Right lobe of liver (tissue), 4 donors: ENCODE results near the gene DIAPH2.

Source experiments
- POLR2A ChIP-seq: fragments of 450-650 bp; IDR thresholded peaks from one replicate; pipeline ENCODE4 v1.6.1; 2017; ENCODE audit warnings: antibody characterized with exemption, mild to moderate bottlenecking
- TF ChIP-seq, protein P1 (sequence below), 4 donors: fragments of 200-600 bp in 3 of 4; fragments of 450-650 bp in 1 of 4; IDR thresholded peaks; one replicate each; pipeline versions ENCODE4 v1.5.1 to v1.8.0; 2016 to 2022; ENCODE audit warnings: antibody characterized with exemption in 4 of 4, mild to moderate bottlenecking in 2 of 4
- donor health status: DM: no; HTN: no; CAD: no.
- donor health status: DM: no; HTN: no; CAD: no.
- donor health status: DM: no; HTN: yes; CAD: no.

DNA sequence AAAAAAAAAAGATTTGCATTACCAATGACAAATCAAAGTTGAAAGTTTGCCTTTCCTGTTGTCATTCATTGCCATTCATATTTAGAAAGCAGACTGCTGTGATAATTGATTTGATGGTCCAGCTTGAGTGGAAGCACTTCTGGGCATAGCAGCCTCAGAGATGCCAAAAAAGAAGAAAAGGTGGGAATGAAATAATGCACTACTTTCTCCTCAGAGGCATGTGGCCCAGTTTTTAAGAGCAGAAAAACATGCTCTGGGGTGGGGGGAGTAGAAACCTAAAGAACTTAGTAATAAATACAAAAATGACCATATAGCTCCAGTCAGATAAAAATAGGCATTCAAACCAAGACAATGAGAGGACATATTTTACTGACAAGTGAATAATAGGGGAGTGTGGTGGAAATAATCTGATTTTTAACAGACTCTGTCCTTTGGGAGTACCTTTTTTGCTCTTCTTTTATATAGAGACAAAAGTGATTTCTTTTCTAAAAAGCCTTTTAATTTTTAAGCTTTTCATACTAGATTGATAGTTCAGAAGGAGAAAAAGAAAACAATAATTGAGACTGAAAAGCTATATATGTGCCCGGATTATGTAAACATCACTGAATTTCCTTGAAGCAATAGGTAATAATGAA is 798.1 kb downstream of the DIAPH2 start:
- TF ChIP-seq, protein P1, sequence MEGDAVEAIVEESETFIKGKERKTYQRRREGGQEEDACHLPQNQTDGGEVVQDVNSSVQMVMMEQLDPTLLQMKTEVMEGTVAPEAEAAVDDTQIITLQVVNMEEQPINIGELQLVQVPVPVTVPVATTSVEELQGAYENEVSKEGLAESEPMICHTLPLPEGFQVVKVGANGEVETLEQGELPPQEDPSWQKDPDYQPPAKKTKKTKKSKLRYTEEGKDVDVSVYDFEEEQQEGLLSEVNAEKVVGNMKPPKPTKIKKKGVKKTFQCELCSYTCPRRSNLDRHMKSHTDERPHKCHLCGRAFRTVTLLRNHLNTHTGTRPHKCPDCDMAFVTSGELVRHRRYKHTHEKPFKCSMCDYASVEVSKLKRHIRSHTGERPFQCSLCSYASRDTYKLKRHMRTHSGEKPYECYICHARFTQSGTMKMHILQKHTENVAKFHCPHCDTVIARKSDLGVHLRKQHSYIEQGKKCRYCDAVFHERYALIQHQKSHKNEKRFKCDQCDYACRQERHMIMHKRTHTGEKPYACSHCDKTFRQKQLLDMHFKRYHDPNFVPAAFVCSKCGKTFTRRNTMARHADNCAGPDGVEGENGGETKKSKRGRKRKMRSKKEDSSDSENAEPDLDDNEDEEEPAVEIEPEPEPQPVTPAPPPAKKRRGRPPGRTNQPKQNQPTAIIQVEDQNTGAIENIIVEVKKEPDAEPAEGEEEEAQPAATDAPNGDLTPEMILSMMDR (IDR thresholded peaks at IDR 0.05): no peak
- TF ChIP-seq POLR2A: no peak
